Colonic mucosa (tissue), 4 donors: Measurements from ENCODE around the gene ARID1B. TPM values are rescaled to one million over a fixed set of nuclear protein-coding genes. Genes with fewer than 3 reads are reported as not detected.

Experiments
- DNase-seq: peaks from one replicate; pipeline ENCODE4 v3.0.0-alpha.2; 2020
- H3K27ac ChIP-seq: fragments of 200-600 bp; one replicate; pipeline ENCODE4 v1.8.0; 2021
- H3K27me3 ChIP-seq: fragments of 200-600 bp; one replicate; pipeline ENCODE4 v1.8.0; 2021
- H3K36me3 ChIP-seq: fragments of 200-600 bp; one replicate; pipeline ENCODE4 v1.8.0; 2021
- H3K4me1 ChIP-seq: fragments of 200-600 bp; one replicate; pipeline ENCODE4 v1.8.0; 2021; ENCODE audit warnings: mild to moderate bottlenecking
- H3K4me3 ChIP-seq: fragments of 200-600 bp; one replicate; pipeline ENCODE4 v1.8.0; 2021
- H3K9ac ChIP-seq, 2 donors: one replicate each; pipeline ENCODE4 v1.7.0; 2013; ENCODE audit warnings: control low read depth in 2 of 2, low read depth in 2 of 2, low read length in 2 of 2
- H3K9me3 ChIP-seq: fragments of 200-600 bp; one replicate; pipeline ENCODE4 v1.8.0; 2021
- intact Hi-C: fragments of 100-400 bp; cut with DNase I; formaldehyde crosslinking; loops from one replicate; pipeline ENCODE4 v1.14.1; 2022
- total RNA-seq, 2 donors: library from RNA; stranded (reverse); fragmentation: NEBNext Ultra II Directional in 1 of 2; extraction: Animal tissue kit (Norgen Biotek cat#: 25700) in 1 of 2; gene quantifications; one replicate each; pipeline ENCODE4 v1.2.1, GENCODE V29; 2021
- TF ChIP-seq, protein P1 (sequence below): fragments of 200-600 bp; IDR thresholded peaks from one replicate; pipeline ENCODE4 v1.8.0; 2022; ENCODE audit warnings: antibody characterized with exemption, mild to moderate bottlenecking
- donor health status: healthy.
- donor health status: DM: no; HTN: no; CAD: no.
- donor health status: DM: no; HTN: no; CAD: no.

Gene ARID1B
- total RNA-seq, 2 donors from 2014 or later: 61.3 to 71.5 TPM

DNA sequence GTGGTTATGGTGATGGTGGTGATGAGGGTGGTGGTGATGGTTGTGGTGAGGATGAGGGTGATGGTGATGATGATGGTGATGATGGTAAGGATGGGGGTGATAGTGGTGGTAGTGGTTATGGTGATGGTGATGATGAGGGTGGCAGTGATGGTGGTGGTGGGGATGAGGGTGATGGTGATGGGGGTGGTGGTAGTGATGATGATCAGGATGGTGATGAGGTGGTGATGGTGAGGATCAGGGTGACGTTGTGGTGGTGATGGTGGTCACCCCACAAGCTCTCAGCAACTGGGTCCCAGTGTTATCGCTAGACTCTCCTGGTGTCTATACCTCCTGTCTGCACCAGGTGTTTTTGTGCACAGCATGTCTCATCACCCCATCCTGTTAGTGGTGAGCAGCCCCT, 461.2 kb downstream of the ARID1B start:
- Histone ChIP-seq H3K36me3 (no peaks in the 10 kb centered on the region), H3K9ac (no peak overlapping the region), H3K4me3 (no peak overlapping the region), H3K9me3 (no peaks in the 10 kb centered on the region), H3K4me1 (no peaks in the 10 kb centered on the region), H3K27ac (no peak overlapping the region), H3K27me3 (peaks cover 12% of the 10 kb centered on the region)
- DNase-seq: no peak
- intact Hi-C loops: loop anchor here (5.0 kb wide), 1 partner anchor 34 kb away; no protein-coding TSS in a partner anchor
- TF ChIP-seq, protein P1, sequence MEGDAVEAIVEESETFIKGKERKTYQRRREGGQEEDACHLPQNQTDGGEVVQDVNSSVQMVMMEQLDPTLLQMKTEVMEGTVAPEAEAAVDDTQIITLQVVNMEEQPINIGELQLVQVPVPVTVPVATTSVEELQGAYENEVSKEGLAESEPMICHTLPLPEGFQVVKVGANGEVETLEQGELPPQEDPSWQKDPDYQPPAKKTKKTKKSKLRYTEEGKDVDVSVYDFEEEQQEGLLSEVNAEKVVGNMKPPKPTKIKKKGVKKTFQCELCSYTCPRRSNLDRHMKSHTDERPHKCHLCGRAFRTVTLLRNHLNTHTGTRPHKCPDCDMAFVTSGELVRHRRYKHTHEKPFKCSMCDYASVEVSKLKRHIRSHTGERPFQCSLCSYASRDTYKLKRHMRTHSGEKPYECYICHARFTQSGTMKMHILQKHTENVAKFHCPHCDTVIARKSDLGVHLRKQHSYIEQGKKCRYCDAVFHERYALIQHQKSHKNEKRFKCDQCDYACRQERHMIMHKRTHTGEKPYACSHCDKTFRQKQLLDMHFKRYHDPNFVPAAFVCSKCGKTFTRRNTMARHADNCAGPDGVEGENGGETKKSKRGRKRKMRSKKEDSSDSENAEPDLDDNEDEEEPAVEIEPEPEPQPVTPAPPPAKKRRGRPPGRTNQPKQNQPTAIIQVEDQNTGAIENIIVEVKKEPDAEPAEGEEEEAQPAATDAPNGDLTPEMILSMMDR: no peak

DNA sequence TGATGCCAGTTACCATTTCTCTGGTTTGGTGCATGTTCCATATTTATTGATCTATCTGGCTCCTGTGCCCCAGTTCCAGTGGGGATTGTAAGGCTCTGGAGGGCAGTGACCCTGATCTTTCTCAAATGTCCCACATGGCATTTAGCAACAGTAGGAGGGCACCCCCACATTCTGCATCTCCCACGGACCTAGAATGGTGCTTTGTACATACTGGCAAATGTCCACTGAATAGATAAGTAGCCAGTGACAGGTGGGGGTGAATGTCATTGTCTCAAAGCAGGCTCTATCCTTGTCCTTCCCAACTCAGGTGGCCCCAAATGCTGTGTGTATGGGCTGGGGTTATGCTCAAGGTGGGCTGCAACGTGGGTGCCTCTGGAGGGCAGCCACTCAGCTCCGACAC, 462.0 kb downstream of the ARID1B start:
- H3K4me3 ChIP-seq: no peak overlapping the region
- H3K4me1 ChIP-seq: no peaks in the 10 kb centered on the region
- H3K9ac ChIP-seq: no peak overlapping the region
- H3K9me3 ChIP-seq: no peaks in the 10 kb centered on the region
- peaks cover 12% of the 10 kb centered on the region for H3K27me3 ChIP-seq
- TF ChIP-seq, protein P1: no peak
- DNase-seq: no peak
- intact Hi-C loops: loop anchor here (5.0 kb wide), 1 partner anchor 33 kb away; no protein-coding TSS in a partner anchor
- H3K27ac ChIP-seq: no peak overlapping the region
- H3K36me3 ChIP-seq: no peaks in the 10 kb centered on the region

DNA sequence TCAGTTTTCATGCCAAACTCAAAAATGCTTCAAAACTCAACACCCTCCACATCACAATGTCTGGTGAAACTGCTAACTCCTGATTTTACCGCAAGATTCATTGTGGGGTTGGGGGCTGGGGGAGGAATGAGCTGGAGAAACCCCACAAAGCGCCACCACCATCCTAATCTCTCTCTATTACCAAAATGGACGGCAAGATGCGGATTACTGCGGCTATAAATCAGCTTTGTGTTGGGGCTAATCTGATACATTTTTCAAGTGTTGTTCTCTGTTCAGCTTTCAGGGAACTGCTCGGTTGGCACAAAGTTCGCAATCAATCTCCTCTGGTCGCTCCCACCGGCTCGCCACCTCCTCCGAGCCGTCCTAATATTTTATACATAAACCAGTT, 462.5 kb downstream of the ARID1B start:
- TF ChIP-seq, protein P1: no peak
- Histone ChIP-seq H3K4me1 (no peaks in the 10 kb centered on the region), H3K27me3 (peaks cover 12% of the 10 kb centered on the region), H3K36me3 (no peaks in the 10 kb centered on the region), H3K4me3 (no peak overlapping the region), H3K9me3 (no peaks in the 10 kb centered on the region), H3K9ac (peak overlapping the region in 1 of 2 donors; percentile 41), H3K27ac (peak overlapping the region; percentile 78)
- intact Hi-C loops: loop anchor here (5.0 kb wide), 1 partner anchor 33 kb away; no protein-coding TSS in a partner anchor
- no peak for DNase-seq

DNA sequence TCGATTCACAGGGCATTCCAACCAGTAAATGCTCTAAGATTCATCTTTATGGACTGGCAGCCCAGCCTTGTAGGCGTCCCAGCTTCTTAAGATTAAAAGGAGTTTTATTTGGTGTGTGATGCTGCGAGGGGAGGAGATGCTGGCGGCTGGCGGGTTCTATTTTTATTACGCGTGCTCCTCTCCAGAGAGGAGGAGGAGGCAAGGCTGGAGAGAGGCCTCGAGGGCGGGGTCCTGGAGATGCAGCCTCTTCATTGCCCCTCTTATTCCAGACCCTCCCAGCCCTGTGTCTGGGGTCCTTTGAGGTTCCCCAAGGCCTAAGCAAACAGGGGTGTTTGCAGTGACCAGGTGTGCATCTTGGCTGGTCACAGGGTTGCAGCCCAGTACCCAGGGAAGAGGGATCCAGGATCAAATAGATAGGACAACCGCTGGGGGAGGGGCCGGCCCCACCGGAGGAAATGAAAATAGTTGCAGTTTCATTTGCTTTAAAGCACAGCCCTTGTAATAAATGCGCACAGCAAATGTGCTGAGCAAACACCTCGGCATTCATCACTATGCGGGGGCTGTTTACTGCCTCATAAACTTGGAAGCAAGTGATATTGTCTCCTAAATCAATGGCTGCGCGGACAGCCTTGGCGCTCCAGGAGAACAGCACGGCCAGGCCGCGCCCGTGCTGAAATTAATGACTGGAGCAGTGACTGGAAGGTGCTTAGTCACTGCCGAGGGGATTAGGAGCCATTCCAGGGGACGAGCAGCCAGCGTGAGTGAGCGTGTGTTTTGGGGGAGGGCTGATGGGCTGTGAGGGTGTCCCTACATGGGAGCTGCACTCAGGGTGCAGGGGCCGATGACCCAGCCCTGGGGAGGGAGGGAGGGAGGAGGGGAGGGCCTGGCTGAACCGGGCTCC, 463.1 kb downstream of the ARID1B start:
- DNase-seq: peak; percentile 71
- Histone ChIP-seq H3K27ac (peak overlapping the region; percentile 78), H3K4me1 (no peaks in the 10 kb centered on the region), H3K9ac (peak overlapping the region; percentile 17 to 41), H3K36me3 (no peaks in the 10 kb centered on the region), H3K27me3 (peaks cover 12% of the 10 kb centered on the region), H3K9me3 (no peaks in the 10 kb centered on the region), H3K4me3 (peak overlapping the region; percentile 16)
- TF ChIP-seq, protein P1: no peak
- intact Hi-C loops: no loop called here

DNA sequence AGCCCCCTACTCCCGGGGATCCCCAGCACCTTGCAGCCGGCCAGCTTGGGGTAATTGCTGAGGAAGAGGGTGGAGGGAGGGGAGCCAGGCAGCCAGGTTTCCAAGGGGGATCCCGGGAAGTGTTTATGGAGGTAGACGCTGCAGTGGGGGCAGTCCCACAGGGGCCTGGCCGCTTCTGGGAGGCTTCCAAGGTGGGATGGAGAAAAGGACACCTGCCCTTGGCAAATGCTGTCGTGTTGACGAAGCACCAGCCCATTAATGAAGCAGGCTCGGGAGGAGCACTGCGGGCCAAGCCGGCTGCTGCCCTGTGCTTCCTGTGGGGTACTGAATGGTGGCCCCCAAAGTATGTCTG, 463.8 kb downstream of the ARID1B start:
- Histone ChIP-seq H3K9ac (peak overlapping the region in 1 of 2 donors; percentile 41), H3K27ac (peak overlapping the region; percentile 78), H3K4me1 (no peaks in the 10 kb centered on the region), H3K27me3 (peaks cover 6% of the 10 kb centered on the region), H3K9me3 (no peaks in the 10 kb centered on the region), H3K4me3 (peak overlapping the region; percentile 16), H3K36me3 (no peaks in the 10 kb centered on the region)
- TF ChIP-seq, protein P1: no peak
- intact Hi-C loops: no loop called here
- no peak for DNase-seq
